ENCODE results near the gene LARP1B.

GRCh38 chr4:128220286-128221235 lies 159.4 kb downstream of the LARP1B start:
- TF ChIP-seq CTCF (conservative IDR thresholded peaks at IDR 0.05) (peak; percentile 65), ZFX (IDR thresholded peaks at IDR 0.05) (no peak)
